Renal cortical epithelial cell (primary cell): ENCODE data around the gene CASZ1. TPM values are rescaled to one million over a fixed set of nuclear protein-coding genes. Genes with fewer than 3 reads are reported as not detected.
A peak's percentile ranks its signal among the peaks of the same experiment; 100 is the strongest.

ENCODE experiments used
- DNase-seq: peaks from one replicate; pipeline ENCODE4 v3.0.0-alpha.2; 2011; ENCODE audit warnings: low read depth
- total RNA-seq: library from RNA; depleted of rRNA; stranded (reverse); fragments of >200 nt; gene quantifications from 2 replicates; pipeline ENCODE4 v1.2.3, GENCODE V29; 2014

The CASZ1 gene
- 7.8 and 8.9 TPM in 2 replicates for total RNA-seq

- peak; percentile 61 for DNase-seq
Measured at GRCh38 chr1:10796029-10796944, at the start of gene CASZ1. CASZ1 (minus strand) TSS chr1:10796646; CDS start chr1:10693889, 102,757 bp downstream.

- no peak for DNase-seq
Measured at GRCh38 chr1:10843697-10844096, 47.3 kb upstream of the CASZ1 start.

GRCh38 chr1:10841118-10841517, 44.7 kb upstream of the CASZ1 start:
- no peak for DNase-seq

GRCh38 chr1:10839188-10839770, 42.8 kb upstream of the CASZ1 start:
- no peak for DNase-seq

- DNase-seq: no peak
Measured at GRCh38 chr1:10838541-10838940, 42.1 kb upstream of the CASZ1 start.

GRCh38 chr1:10836726-10837125, 40.3 kb upstream of the CASZ1 start:
- no peak for DNase-seq

- peak; percentile 5 for DNase-seq
Measured at GRCh38 chr1:10835822-10836421, 39.5 kb upstream of the CASZ1 start.

GRCh38 chr1:10835421-10835820, 39.0 kb upstream of the CASZ1 start:
- no peak for DNase-seq

GRCh38 chr1:10834770-10835412, 38.4 kb upstream of the CASZ1 start:
- no peak for DNase-seq

GRCh38 chr1:10833630-10834557, 37.4 kb upstream of the CASZ1 start:
- DNase-seq: peak; percentile 13

- no peak for DNase-seq
Measured at GRCh38 chr1:10832703-10833102, 36.3 kb upstream of the CASZ1 start.

GRCh38 chr1:10830961-10831668, 34.7 kb upstream of the CASZ1 start:
- peak; percentile 6 for DNase-seq

- no peak for DNase-seq
Measured at GRCh38 chr1:10829965-10830515, 33.6 kb upstream of the CASZ1 start.

- DNase-seq: no peak
Measured at GRCh38 chr1:10829067-10829818, 32.8 kb upstream of the CASZ1 start.

GRCh38 chr1:10827377-10828333, 31.2 kb upstream of the CASZ1 start:
- no peak for DNase-seq

- no peak for DNase-seq
Measured at GRCh38 chr1:10825592-10825991, 29.1 kb upstream of the CASZ1 start.

- DNase-seq: peak; percentile 75
Measured at GRCh38 chr1:10824821-10825540, 28.5 kb upstream of the CASZ1 start.

GRCh38 chr1:10823000-10823401, 26.6 kb upstream of the CASZ1 start:
- DNase-seq: no peak
